CD8-positive, alpha-beta memory T cell (primary cell): ENCODE measurements around the gene SNAP25. TPM values are rescaled to one million over a fixed set of nuclear protein-coding genes. Genes with fewer than 3 reads are reported as not detected.
A peak's percentile ranks its signal among the peaks of the same experiment; 100 is the strongest.

Source experiments
- CTCF ChIA-PET: fragments of 350-600 bp; sonication (Branson Sonifier 250); formaldehyde crosslinking; loops from one replicate; lab custom pipeline; 2021; ENCODE audit warnings: antibody characterized with exemption; lab: Charles Lee
- POLR2A ChIA-PET: fragments of 350-600 bp; sonication (Branson Sonifier 250); formaldehyde crosslinking; loops from one replicate; lab custom pipeline; 2021; ENCODE audit warnings: antibody characterized with exemption; lab: Charles Lee
- DNase-seq, 5 donors: peaks; one replicate each; pipeline versions ENCODE4 v3.0.0 to v3.0.0-alpha.2; 2020 to 2022; ENCODE audit warnings: mixed read lengths in 1 of 5
- H3K27ac ChIP-seq: one replicate; pipeline ENCODE4 v1.7.0; 2013; ENCODE audit warnings: low read depth, mild to moderate bottlenecking, low read length, moderate library complexity
- H3K27me3 ChIP-seq: 2 replicates; pipeline ENCODE4 v1.7.0; 2013; ENCODE audit warnings: low read length, mild to moderate bottlenecking; ENCODE audit not compliant: insufficient read depth, poor library complexity, severe bottlenecking
- H3K36me3 ChIP-seq: 2 replicates; pipeline ENCODE4 v1.7.0; 2013; ENCODE audit warnings: mild to moderate bottlenecking, low read length, moderate library complexity; ENCODE audit not compliant: insufficient read depth
- H3K4me1 ChIP-seq: 2 replicates; pipeline ENCODE4 v1.7.0; 2013; ENCODE audit warnings: mild to moderate bottlenecking, low read length, moderate library complexity; ENCODE audit not compliant: insufficient read depth
- H3K4me3 ChIP-seq: 2 replicates; pipeline ENCODE4 v1.7.0; 2013; ENCODE audit warnings: mild to moderate bottlenecking, low read length
- H3K9me3 ChIP-seq: 2 replicates; pipeline ENCODE4 v1.7.0; 2013; ENCODE audit warnings: mild to moderate bottlenecking, low read length
- H3K27ac Mint-ChIP-seq, 8 donors: one replicate each; pipeline ENCODE4 v1.8.0; 2020 to 2021; ENCODE audit warnings: mixed read lengths in 8 of 8, mild to moderate bottlenecking in 6 of 8, inconsistent platforms in 3 of 8, moderate library complexity in 3 of 8
- H3K27me3 Mint-ChIP-seq, 2 donors: one replicate each; pipeline ENCODE4 v1.8.0; 2020 to 2021; ENCODE audit warnings: mixed read lengths in 2 of 2, mild to moderate bottlenecking in 1 of 2, moderate library complexity in 1 of 2
- H3K36me3 Mint-ChIP-seq, 3 donors: one replicate each; pipeline ENCODE4 v1.8.0; 2020 to 2021; ENCODE audit warnings: mixed read lengths in 3 of 3, inconsistent platforms in 1 of 3, mild to moderate bottlenecking in 1 of 3
- H3K4me1 Mint-ChIP-seq, 3 donors: one replicate each; pipeline ENCODE4 v1.8.0; 2020 to 2021; ENCODE audit warnings: mixed read lengths in 3 of 3, inconsistent platforms in 1 of 3, mild to moderate bottlenecking in 1 of 3
- H3K4me3 Mint-ChIP-seq, 7 donors: one replicate each; pipeline ENCODE4 v1.8.0; 2020 to 2021; ENCODE audit warnings: mixed read lengths in 7 of 7, mild to moderate bottlenecking in 6 of 7, moderate library complexity in 4 of 7, inconsistent platforms in 2 of 7
- H3K9me3 Mint-ChIP-seq, 5 donors: one replicate each; pipeline ENCODE4 v1.8.0; 2020 to 2022; ENCODE audit warnings: mixed read lengths in 5 of 5, mild to moderate bottlenecking in 3 of 5, moderate library complexity in 2 of 5, inconsistent platforms in 1 of 5
- polyA plus RNA-seq: library from polyadenylated mRNA; unstranded; fragments of 300-500 nt; fragmentation: Illumina TruSeq; gene quantifications from one replicate; pipeline ENCODE4 v1.2.3, GENCODE V29; 2021
- total RNA-seq, 2 experiments: library from RNA; stranded (reverse); gene quantifications; one replicate each; pipeline ENCODE4 v1.2.3, GENCODE V29; 2021

Gene SNAP25
- total and polyA plus RNA-seq, 3 experiments from 2014 or later: 0.13 TPM; not detected in 2

- peaks cover 7% of the 10 kb centered on the region for H3K4me1 ChIP-seq
- H3K4me1 Mint-ChIP-seq: peaks cover 11 to 22% (median 16%) of the 10 kb centered on the region in 3 donors
- H3K36me3 ChIP-seq: no peaks in the 10 kb centered on the region
- H3K27ac ChIP-seq: no peak overlapping the region
- ChIA-PET POLR2A (no interaction called here), CTCF (no interaction called here)
- H3K27ac Mint-ChIP-seq: peak overlapping the region in 1 of 8 donors; percentile 9
- peaks cover 3 to 14% (median 5%) of the 10 kb centered on the region in 5 donors for H3K9me3 Mint-ChIP-seq
- no peak for DNase-seq
- no peak overlapping the region for H3K4me3 ChIP-seq
- H3K36me3 Mint-ChIP-seq: no peaks in the 10 kb centered on the region
- peaks cover 11% of the 10 kb centered on the region for H3K27me3 ChIP-seq
- peak overlapping the region in 2 of 7 donors; percentile 15 to 40 for H3K4me3 Mint-ChIP-seq
- no peaks in the 10 kb centered on the region for H3K9me3 ChIP-seq
- peaks cover 28 to 75% of the 10 kb centered on the region in 2 donors for H3K27me3 Mint-ChIP-seq
Observed at GRCh38 chr20:10219993-10220750, 1.5 kb downstream of the SNAP25 start.

DNA sequence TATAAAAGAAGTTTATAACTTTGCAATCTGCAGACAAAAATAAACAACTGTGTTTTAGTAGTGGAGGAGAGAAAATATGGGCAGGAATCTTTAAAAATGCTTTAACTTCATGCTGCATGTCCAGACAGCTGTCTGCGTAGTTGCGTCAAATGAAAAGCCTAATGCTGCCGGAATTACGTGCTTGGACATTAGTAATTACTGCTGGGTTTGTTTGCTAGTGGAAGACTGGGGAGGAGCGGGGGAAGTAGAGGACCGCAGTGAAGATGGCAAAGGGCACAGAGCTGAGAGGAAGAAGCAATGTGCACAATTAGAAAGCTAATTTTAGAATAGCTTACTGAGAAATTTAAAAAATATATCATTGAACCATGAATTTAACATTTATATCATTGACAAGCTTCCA, 2.4 kb downstream of the SNAP25 start:
- peaks cover 25 to 70% of the 10 kb centered on the region in 2 donors for H3K27me3 Mint-ChIP-seq
- H3K27me3 ChIP-seq: peaks cover 11% of the 10 kb centered on the region
- no peak overlapping the region for H3K4me3 Mint-ChIP-seq
- no peak overlapping the region for H3K27ac Mint-ChIP-seq
- H3K36me3 ChIP-seq: no peaks in the 10 kb centered on the region
- no peaks in the 10 kb centered on the region for H3K9me3 ChIP-seq
- peaks cover 11 to 22% (median 16%) of the 10 kb centered on the region in 3 donors for H3K4me1 Mint-ChIP-seq
- H3K9me3 Mint-ChIP-seq: peaks cover 3 to 14% (median 5%) of the 10 kb centered on the region in 5 donors
- peaks cover 7% of the 10 kb centered on the region for H3K4me1 ChIP-seq
- ChIA-PET POLR2A (no interaction called here), CTCF (no interaction called here)
- no peaks in the 10 kb centered on the region for H3K36me3 Mint-ChIP-seq
- H3K27ac ChIP-seq: no peak overlapping the region
- no peak for DNase-seq
- H3K4me3 ChIP-seq: no peak overlapping the region

GRCh38 chr20:10225439-10226060, 6.9 kb downstream of the SNAP25 start:
- POLR2A ChIA-PET: no interaction called here
- no peak overlapping the region for H3K4me3 Mint-ChIP-seq
- H3K4me3 ChIP-seq: no peak overlapping the region
- peaks cover 0 to 5% (median 0%) of the 10 kb centered on the region in 5 donors for H3K9me3 Mint-ChIP-seq
- H3K9me3 ChIP-seq: no peaks in the 10 kb centered on the region
- no peak overlapping the region for H3K27ac Mint-ChIP-seq
- H3K27me3 ChIP-seq: no peaks in the 10 kb centered on the region
- H3K4me1 ChIP-seq: no peaks in the 10 kb centered on the region
- no peak for DNase-seq
- no peak overlapping the region for H3K27ac ChIP-seq
- H3K4me1 Mint-ChIP-seq: no peaks in the 10 kb centered on the region
- CTCF ChIA-PET: no interaction called here
- no peaks in the 10 kb centered on the region for H3K36me3 ChIP-seq
- H3K36me3 Mint-ChIP-seq: no peaks in the 10 kb centered on the region
- H3K27me3 Mint-ChIP-seq: peaks cover 10 to 57% of the 10 kb centered on the region in 2 donors

DNA sequence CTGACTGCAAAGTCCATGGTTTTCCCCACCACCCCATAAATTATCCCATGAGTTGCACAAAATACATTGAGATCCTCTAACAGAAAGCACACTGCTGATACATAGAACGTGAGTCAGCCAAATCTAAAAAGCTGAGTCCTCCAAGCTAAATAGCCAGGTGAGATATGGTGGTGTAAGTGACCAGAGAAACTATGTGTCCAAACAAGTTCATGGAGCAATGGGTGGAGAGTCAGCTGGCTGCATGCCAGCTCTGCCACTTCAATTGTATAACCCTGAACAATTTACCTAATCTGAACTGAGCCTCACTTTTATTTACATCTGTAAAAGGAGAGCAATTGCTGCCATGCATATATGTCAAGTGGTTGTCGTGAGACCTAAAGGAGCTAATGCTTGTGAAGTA, 9.7 kb downstream of the SNAP25 start:
- H3K27me3 ChIP-seq: no peaks in the 10 kb centered on the region
- H3K4me3 ChIP-seq: no peak overlapping the region
- ChIA-PET POLR2A (no interaction called here), CTCF (no interaction called here)
- DNase-seq: no peak
- H3K36me3 ChIP-seq: no peaks in the 10 kb centered on the region
- H3K4me1 ChIP-seq: no peaks in the 10 kb centered on the region
- no peak overlapping the region for H3K27ac ChIP-seq
- Mint-ChIP-seq H3K9me3 (peaks cover 0 to 3% (median 0%) of the 10 kb centered on the region in 5 donors), H3K4me3 (no peak overlapping the region), H3K27me3 (peaks cover 10 to 43% of the 10 kb centered on the region in 2 donors), H3K4me1 (no peaks in the 10 kb centered on the region), H3K36me3 (no peaks in the 10 kb centered on the region), H3K27ac (no peak overlapping the region)
- no peaks in the 10 kb centered on the region for H3K9me3 ChIP-seq

- DNase-seq: no peak
- Mint-ChIP-seq H3K27ac (no peak overlapping the region), H3K36me3 (no peaks in the 10 kb centered on the region), H3K9me3 (no peaks in the 10 kb centered on the region), H3K4me3 (peak overlapping the region in 1 of 7 donors; percentile 18), H3K27me3 (peaks cover 10 to 40% of the 10 kb centered on the region in 2 donors), H3K4me1 (no peaks in the 10 kb centered on the region)
- Histone ChIP-seq H3K36me3 (no peaks in the 10 kb centered on the region), H3K9me3 (no peaks in the 10 kb centered on the region), H3K4me3 (no peak overlapping the region), H3K4me1 (no peaks in the 10 kb centered on the region), H3K27me3 (no peaks in the 10 kb centered on the region), H3K27ac (no peak overlapping the region)
- CTCF ChIA-PET: no interaction called here
- POLR2A ChIA-PET: no interaction called here
Observed at GRCh38 chr20:10231290-10231689, 12.7 kb downstream of the SNAP25 start.

DNA sequence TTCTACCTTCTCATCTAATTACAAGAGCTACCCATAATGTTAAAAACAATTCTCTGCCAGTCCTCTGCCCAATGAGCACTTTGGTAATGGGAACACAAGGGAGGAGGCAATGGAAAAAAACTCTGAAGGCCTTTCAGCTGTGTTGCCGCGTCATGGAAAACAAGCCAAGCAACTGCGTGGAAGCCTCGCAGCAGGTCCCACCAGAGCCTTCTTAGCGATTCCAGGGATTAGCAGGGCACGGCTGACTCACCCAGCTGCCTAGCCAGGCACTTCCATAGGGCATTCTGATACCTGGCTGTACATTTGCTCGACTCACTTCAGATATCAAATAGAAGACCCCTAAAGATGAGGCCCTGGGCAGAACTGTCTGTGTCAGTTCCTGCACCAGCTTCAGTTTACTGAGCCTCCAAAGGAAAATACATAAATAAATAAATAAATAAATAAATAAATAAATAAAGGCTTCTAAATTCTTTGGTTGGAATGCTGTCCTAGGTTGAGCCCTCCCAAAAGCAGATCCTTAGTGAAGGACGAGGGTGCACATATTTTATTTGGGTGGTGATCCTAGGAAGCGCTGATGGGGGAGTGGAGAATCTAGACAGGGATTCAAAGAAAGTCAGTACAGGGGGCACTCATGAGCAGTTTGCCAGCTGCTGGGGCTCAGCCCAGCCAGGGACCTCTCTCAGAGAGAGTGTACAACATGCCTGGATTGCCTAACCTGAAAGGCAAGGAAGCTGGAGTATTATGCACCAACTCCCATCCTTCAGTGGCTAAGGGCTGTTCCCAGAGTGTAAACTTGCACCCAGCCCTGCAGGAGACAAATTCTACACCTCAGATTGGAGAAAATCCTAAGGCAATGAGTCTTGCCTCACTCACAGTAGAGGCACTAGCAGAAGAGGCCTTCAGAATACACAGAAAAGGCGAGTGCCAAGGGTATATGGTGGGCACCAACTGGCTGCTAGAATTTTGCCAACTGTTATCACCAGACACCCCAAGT, 18.2 kb downstream of the SNAP25 start:
- H3K4me1 Mint-ChIP-seq: no peaks in the 10 kb centered on the region
- no peaks in the 10 kb centered on the region for H3K4me1 ChIP-seq
- CTCF ChIA-PET: no interaction called here
- POLR2A ChIA-PET: no interaction called here
- no peaks in the 10 kb centered on the region for H3K36me3 Mint-ChIP-seq
- H3K9me3 Mint-ChIP-seq: no peaks in the 10 kb centered on the region
- peaks cover 4% of the 10 kb centered on the region for H3K27me3 ChIP-seq
- H3K27ac ChIP-seq: no peak overlapping the region
- H3K27me3 Mint-ChIP-seq: peaks cover 6 to 26% of the 10 kb centered on the region in 2 donors
- H3K4me3 Mint-ChIP-seq: no peak overlapping the region
- H3K27ac Mint-ChIP-seq: no peak overlapping the region
- no peak for DNase-seq
- no peaks in the 10 kb centered on the region for H3K9me3 ChIP-seq
- H3K36me3 ChIP-seq: no peaks in the 10 kb centered on the region
- H3K4me3 ChIP-seq: no peak overlapping the region

DNA sequence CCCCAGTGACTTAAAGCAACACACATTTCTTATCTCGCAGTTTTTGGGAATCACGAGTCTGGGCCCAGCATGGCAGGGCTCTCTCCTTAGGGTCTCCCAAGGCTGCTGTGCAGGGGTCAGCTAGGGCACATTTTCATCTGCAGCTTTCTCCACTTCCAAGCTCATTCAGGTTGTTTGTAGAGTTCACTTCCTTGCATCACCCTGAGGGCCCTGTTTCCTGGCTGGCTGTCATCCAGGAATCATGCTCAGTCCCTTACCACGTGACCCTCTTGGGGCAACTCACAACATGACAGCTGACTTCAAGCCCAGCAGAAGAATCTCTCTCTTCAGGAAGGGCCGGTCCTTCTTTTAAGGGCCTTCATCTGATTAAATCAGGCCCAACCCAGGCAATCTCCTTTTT, 21.3 kb downstream of the SNAP25 start:
- Histone ChIP-seq H3K9me3 (no peaks in the 10 kb centered on the region), H3K36me3 (no peaks in the 10 kb centered on the region), H3K27ac (no peak overlapping the region), H3K27me3 (peaks cover 4% of the 10 kb centered on the region), H3K4me1 (no peaks in the 10 kb centered on the region), H3K4me3 (no peak overlapping the region)
- no peak for DNase-seq
- H3K27me3 Mint-ChIP-seq: peaks cover 3 to 15% of the 10 kb centered on the region in 2 donors
- no peaks in the 10 kb centered on the region for H3K36me3 Mint-ChIP-seq
- no peaks in the 10 kb centered on the region for H3K4me1 Mint-ChIP-seq
- no peaks in the 10 kb centered on the region for H3K9me3 Mint-ChIP-seq
- ChIA-PET POLR2A (no interaction called here), CTCF (no interaction called here)
- no peak overlapping the region for H3K27ac Mint-ChIP-seq
- no peak overlapping the region for H3K4me3 Mint-ChIP-seq
